Measurements from ENCODE around the gene RPS10. TPM values are rescaled to one million over a fixed set of nuclear protein-coding genes. Genes with fewer than 3 reads are reported as not detected.
A peak's percentile ranks its signal among the peaks of the same experiment; 100 is the strongest.

The RPS10 gene
- total RNA-seq, 1 donor from 2014 or later: 2,671 TPM

DNA sequence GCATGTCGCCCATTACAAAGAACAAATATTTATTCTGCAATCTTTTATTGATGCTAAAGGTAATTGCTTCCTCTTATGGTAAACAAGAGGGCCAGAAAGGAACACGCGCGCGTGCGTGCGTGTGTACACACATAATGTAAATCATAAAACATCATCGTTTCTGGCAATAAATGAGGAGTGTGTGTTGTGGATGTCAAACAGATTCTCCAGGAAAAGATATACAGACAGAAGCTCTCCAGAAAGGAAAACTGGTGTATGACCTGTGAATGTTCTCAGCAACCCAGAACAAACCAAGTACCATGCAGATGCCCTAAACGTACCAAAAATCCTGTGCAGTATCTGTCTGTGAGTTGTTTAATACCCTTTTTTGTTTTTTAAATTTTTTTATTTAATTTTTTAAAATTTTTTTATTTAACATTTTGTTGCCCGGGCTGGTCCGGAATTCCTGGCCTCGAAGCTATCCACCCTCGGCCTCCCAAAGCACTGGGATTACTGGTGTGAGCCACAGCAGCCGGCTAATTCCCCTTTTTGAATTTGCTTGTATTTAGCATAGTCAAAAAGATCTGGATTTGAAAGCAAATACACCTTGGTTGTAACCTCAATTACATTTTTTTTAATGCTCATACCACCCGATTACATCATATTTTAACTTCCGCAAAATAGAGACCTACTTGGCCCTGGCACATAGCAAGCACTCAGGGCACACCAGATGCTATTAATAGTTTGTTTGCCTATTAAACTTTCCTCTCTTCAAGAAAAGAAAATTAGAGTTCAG, 32.5 kb downstream of the RPS10 start:
- H3K4me3 ChIP-seq: peak overlapping the region; percentile 78 to 90
- DNase-seq (ENCODE audit: extremely low spot score in 2 of 2): no peak
- peaks cover 20% of the 10 kb centered on the region for H3K4me1 ChIP-seq
- H3K36me3 ChIP-seq: no peaks in the 10 kb centered on the region
- H3K9me3 ChIP-seq: no peaks in the 10 kb centered on the region
- H3K27ac ChIP-seq: peak overlapping the region; percentile 92
- no peaks in the 10 kb centered on the region for H3K27me3 ChIP-seq
- intact Hi-C loops (cut with DNase I): loop anchor here (5.0 kb wide), 1 partner anchor 146 kb away; the partner anchor contains the start of gene SMIM29
- TF ChIP-seq, protein P1, sequence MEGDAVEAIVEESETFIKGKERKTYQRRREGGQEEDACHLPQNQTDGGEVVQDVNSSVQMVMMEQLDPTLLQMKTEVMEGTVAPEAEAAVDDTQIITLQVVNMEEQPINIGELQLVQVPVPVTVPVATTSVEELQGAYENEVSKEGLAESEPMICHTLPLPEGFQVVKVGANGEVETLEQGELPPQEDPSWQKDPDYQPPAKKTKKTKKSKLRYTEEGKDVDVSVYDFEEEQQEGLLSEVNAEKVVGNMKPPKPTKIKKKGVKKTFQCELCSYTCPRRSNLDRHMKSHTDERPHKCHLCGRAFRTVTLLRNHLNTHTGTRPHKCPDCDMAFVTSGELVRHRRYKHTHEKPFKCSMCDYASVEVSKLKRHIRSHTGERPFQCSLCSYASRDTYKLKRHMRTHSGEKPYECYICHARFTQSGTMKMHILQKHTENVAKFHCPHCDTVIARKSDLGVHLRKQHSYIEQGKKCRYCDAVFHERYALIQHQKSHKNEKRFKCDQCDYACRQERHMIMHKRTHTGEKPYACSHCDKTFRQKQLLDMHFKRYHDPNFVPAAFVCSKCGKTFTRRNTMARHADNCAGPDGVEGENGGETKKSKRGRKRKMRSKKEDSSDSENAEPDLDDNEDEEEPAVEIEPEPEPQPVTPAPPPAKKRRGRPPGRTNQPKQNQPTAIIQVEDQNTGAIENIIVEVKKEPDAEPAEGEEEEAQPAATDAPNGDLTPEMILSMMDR (IDR thresholded peaks at IDR 0.05): no peak
- TF ChIP-seq POLR2AphosphoS5 (IDR thresholded peaks at IDR 0.05; ENCODE audit: insufficient read depth in 1 of 2, low read depth in 1 of 2) (no peak), POLR2A (IDR thresholded peaks at IDR 0.05) (no peak)

DNA sequence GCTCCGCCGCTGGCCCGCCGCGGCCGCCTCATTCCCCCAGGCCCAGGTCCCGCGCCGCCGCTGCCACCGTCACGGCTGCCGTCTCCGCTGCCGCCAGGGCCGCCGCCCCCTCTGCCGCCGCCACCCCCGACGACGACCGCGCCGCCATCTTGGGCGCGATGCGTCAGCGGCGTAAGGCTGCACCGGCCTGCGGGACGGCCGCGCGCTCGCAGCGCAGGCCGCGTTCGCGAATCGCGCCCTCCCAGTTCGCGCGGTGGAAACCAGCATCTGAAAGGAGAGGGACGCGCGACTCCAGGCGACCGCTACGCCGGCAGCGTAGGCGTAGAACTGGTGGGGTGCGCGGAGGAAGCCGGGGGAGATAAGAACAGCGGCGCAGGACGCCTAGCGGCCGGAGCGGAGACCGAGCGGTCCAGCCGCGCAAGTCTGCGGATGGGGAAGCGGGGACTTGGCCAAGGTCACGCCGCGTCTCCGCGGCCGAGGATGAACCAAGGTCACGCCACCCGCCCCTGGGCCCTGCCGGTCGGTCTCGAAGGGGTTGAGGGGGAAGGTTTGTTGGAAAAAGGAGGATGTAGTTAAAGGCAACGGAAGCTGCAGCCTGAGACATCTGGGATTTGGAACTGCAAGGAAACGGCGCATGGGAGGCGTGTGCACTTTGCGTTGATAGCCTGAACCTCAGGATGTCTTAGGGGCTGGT, 33.2 kb downstream of the RPS10 start, which contains the start of gene NUDT3:
Gene NUDT3, minus strand, starts transcription at position 173 of the 694 bp plus-strand sequence. CDS start 307 bp downstream, outside the sequence.
- DNase-seq (ENCODE audit: extremely low spot score in 2 of 2): peak in 1 of 2 donors; percentile 94
- H3K27ac ChIP-seq: peak within 1 kb of the TSS; percentile 92
- H3K36me3 ChIP-seq: no peaks in the 10 kb centered on the region
- H3K9me3 ChIP-seq: no peaks in the 10 kb centered on the region
- peak within 1 kb of the TSS; percentile 78 to 90 for H3K4me3 ChIP-seq
- peak in 1 of 2 donors; percentile 75 for TF ChIP-seq POLR2A (IDR thresholded peaks at IDR 0.05)
- TF ChIP-seq, protein P1 (IDR thresholded peaks at IDR 0.05): peak; percentile 52 to 86 (median 59)
- peak; percentile 17 to 81 for TF ChIP-seq POLR2AphosphoS5 (IDR thresholded peaks at IDR 0.05; ENCODE audit: insufficient read depth in 1 of 2, low read depth in 1 of 2)
- intact Hi-C loops (cut with DNase I): loop anchor here (1.0 to 5.0 kb wide), 2 partner anchors 23 to 145 kb away; partner anchors contain the start of gene SMIM29
- H3K4me1 ChIP-seq: peaks cover 26% of the 10 kb centered on the region
- no peaks in the 10 kb centered on the region for H3K27me3 ChIP-seq

DNA sequence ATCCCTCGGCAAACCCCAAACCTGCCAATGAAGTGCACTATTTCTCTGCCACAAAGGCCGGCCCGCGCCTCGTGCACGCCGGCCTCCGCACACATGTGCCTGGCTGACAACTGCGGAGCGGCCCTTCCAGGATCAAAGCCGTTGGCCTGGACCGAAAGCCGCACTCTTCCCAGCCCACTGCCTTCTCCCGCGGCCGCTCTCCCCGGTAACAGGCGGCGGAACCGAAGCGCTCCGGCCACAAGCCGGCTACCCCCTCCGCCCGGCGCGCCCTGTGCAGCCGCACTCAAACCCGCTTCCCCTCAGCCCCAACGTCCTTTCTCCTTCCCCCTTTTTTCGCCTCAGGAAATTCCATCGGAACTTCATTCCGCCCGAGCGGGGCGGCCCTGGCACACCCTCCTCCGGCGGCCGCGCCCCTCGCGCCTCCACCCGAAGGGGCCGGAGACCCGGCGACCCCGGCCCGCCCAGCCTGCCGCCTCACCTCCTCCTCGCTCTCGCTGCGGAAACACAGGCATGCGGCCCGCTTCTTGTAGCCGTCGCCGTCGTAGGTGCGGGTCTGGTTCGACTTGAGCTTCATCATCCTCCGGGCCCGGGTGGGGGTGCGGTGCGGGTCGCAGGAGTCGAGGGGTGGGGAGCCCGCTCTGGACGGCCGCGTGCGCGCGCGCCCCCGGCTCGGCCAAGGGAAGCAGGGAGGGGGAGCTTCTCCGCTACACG, 33.9 kb downstream of the RPS10 start:
- intact Hi-C loops (cut with DNase I): loop anchor here (1.0 to 5.0 kb wide), 2 partner anchors 23 to 145 kb away; partner anchors contain the start of gene SMIM29
- no peaks in the 10 kb centered on the region for H3K36me3 ChIP-seq
- H3K27ac ChIP-seq: peak overlapping the region; percentile 92
- peak overlapping the region; percentile 78 to 90 for H3K4me3 ChIP-seq
- TF ChIP-seq, protein P1 (IDR thresholded peaks at IDR 0.05): no peak
- TF ChIP-seq POLR2AphosphoS5 (IDR thresholded peaks at IDR 0.05; ENCODE audit: insufficient read depth in 1 of 2, low read depth in 1 of 2) (peak in 1 of 2 donors; percentile 38), POLR2A (IDR thresholded peaks at IDR 0.05) (no peak)
- no peaks in the 10 kb centered on the region for H3K27me3 ChIP-seq
- H3K9me3 ChIP-seq: no peaks in the 10 kb centered on the region
- H3K4me1 ChIP-seq: peaks cover 33% of the 10 kb centered on the region
- no peak for DNase-seq (ENCODE audit: extremely low spot score in 2 of 2)

DNA sequence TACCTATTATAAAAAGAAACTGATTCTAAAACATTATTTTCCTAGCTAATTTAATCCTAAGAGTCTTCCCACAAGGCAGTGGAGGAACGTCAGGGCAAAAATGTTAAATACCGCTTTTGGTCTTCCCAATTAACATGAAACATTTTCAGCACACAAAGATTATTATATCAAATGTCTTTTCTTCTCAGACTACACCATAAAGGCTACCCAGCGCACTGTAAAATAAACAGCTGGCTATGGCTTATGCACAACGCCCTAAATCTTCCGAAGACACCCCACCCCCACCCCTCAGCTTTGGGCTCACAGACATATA, 34.4 kb downstream of the RPS10 start:
- peaks cover 38% of the 10 kb centered on the region for H3K4me1 ChIP-seq
- H3K27ac ChIP-seq: peak overlapping the region; percentile 92
- H3K9me3 ChIP-seq: no peaks in the 10 kb centered on the region
- no peaks in the 10 kb centered on the region for H3K27me3 ChIP-seq
- DNase-seq (ENCODE audit: extremely low spot score in 2 of 2): no peak
- intact Hi-C loops (cut with DNase I): loop anchor here (5.0 kb wide), 1 partner anchor 144 kb away; the partner anchor contains the start of gene SMIM29
- TF ChIP-seq POLR2A (IDR thresholded peaks at IDR 0.05) (no peak), POLR2AphosphoS5 (IDR thresholded peaks at IDR 0.05; ENCODE audit: insufficient read depth in 1 of 2, low read depth in 1 of 2) (no peak)
- TF ChIP-seq, protein P1 (IDR thresholded peaks at IDR 0.05): no peak
- peak overlapping the region; percentile 78 to 90 for H3K4me3 ChIP-seq
- no peaks in the 10 kb centered on the region for H3K36me3 ChIP-seq

All from vagina (tissue), 2 donors.